Lung (tissue), 12 donors: ENCODE data around the gene SULT4A1. TPM values are rescaled to one million over a fixed set of nuclear protein-coding genes. Genes with fewer than 3 reads are reported as not detected.
A peak's percentile ranks its signal among the peaks of the same experiment; 100 is the strongest.

Experiments used
- ATAC-seq: fragments of 200-7000 bp; cut with Tn5 transposase; one replicate; pipeline ENCODE4 v1.9.1; 2020; ENCODE audit warnings: moderate number of reproducible peaks; ENCODE audit not compliant: insufficient read depth, low FRiP score
- DNase-seq, 3 donors: peaks; one replicate each; pipeline ENCODE4 v3.0.0-alpha.2; 2013 to 2017
- H3K27ac ChIP-seq, 2 donors: one replicate each; pipeline ENCODE4 v1.5.1; 2013; ENCODE audit warnings: mild to moderate bottlenecking in 2 of 2, moderate library complexity in 2 of 2, control low read depth in 1 of 2, inconsistent platforms in 1 of 2, low read depth in 1 of 2, low read length in 1 of 2
- H3K27me3 ChIP-seq, 3 donors: one replicate each; pipeline ENCODE4 v1.5.1; 2013; ENCODE audit warnings: low read length in 2 of 3; ENCODE audit not compliant: control insufficient read depth in 3 of 3, insufficient read depth in 3 of 3
- H3K36me3 ChIP-seq, 4 donors: one replicate each; pipeline ENCODE4 v1.5.1; 2013; ENCODE audit warnings: low read length in 4 of 4, mild to moderate bottlenecking in 1 of 4, moderate library complexity in 1 of 4; ENCODE audit not compliant: control insufficient read depth in 4 of 4, insufficient read depth in 4 of 4
- H3K4me1 ChIP-seq, 5 donors: one replicate each; pipeline ENCODE4 v1.5.1; 2013; ENCODE audit warnings: low read length in 5 of 5, mild to moderate bottlenecking in 2 of 5, moderate library complexity in 1 of 5; ENCODE audit not compliant: control insufficient read depth in 5 of 5, insufficient read depth in 5 of 5
- H3K4me3 ChIP-seq: one replicate; pipeline ENCODE4 v1.5.1; 2013; ENCODE audit warnings: mild to moderate bottlenecking, control low read depth, moderate library complexity
- H3K9ac ChIP-seq, 2 donors: one replicate each; pipeline ENCODE4 v1.5.1; 2013; ENCODE audit warnings: low read length in 2 of 2, control low read depth in 1 of 2; ENCODE audit not compliant: insufficient read depth in 1 of 2
- H3K9me3 ChIP-seq, 4 donors: one replicate each; pipeline ENCODE4 v1.5.1; 2013; ENCODE audit warnings: low read length in 3 of 4, mild to moderate bottlenecking in 1 of 4, moderate library complexity in 1 of 4; ENCODE audit not compliant: control insufficient read depth in 4 of 4, insufficient read depth in 3 of 4
- WGBS, 2 donors: extraction: QIAGEN DNeasy Blood & Tissue Kit; methylation state at CpG; one replicate each; pipeline ENCODE4 v1.1.7; 2013; 5-methylcytosine and 5-hydroxymethylcytosine counted together
- polyA plus RNA-seq, 2 donors: library from polyadenylated mRNA; stranded (reverse); fragments of 200-250 nt; gene quantifications; one replicate each; pipeline ENCODE4 v1.2.1, GENCODE V29; 2013
- total RNA-seq, 2 donors: library from RNA; depleted of rRNA in 1 of 2; stranded (reverse); fragments of >200 nt in 1 of 2; gene quantifications; one replicate each; pipeline ENCODE4 v1.2.1, GENCODE V29; 2014 to 2021
- TF ChIP-seq, protein P1 (sequence below): IDR thresholded peaks from 2 replicates; pipeline ENCODE4 v1.5.1; 2012; ENCODE audit warnings: mild to moderate bottlenecking; ENCODE audit errors: control extremely low read depth, extremely low read depth
- donor health status: control.
- donor health status: control.
- donor health status: Bipolar disorder and iron deficiency.
- donor health status: healthy.
- donor health status: DM: yes; HTN: yes; CAD: no.

Gene SULT4A1
- total and polyA plus RNA-seq, 4 donors = 0.06 to 0.31 (median 0.26) TPM; not detected in 1

DNA sequence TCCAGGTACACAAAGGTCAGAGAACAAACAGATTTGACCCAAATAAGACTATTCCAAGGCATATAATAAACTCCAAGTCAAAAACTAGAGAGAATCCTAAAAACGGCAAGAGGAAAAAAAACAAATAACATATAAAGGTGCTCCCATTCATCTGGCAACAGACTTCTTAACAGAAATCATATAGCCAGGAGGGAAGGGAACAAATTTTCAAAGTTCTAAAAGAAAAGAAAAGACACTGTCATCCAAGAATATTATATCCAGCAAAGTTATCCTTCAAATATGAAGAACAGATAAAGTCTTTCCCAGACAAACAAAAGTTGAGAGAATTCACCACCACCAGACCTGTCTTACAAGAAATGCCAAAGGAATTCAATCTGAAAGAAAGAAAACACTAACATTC lies 61.3 kb downstream of the SULT4A1 start:
- WGBS, 2 donors = 98 to 100% methylated on average over 1 of the region's 1 CpG
- peaks cover 0 to 6% (median 4%) of the 10 kb centered on the region in 4 donors for H3K9me3 ChIP-seq
- no peak overlapping the region for H3K9ac ChIP-seq
- DNase-seq = no peak
- no peak overlapping the region for H3K4me3 ChIP-seq
- TF ChIP-seq, protein P1, sequence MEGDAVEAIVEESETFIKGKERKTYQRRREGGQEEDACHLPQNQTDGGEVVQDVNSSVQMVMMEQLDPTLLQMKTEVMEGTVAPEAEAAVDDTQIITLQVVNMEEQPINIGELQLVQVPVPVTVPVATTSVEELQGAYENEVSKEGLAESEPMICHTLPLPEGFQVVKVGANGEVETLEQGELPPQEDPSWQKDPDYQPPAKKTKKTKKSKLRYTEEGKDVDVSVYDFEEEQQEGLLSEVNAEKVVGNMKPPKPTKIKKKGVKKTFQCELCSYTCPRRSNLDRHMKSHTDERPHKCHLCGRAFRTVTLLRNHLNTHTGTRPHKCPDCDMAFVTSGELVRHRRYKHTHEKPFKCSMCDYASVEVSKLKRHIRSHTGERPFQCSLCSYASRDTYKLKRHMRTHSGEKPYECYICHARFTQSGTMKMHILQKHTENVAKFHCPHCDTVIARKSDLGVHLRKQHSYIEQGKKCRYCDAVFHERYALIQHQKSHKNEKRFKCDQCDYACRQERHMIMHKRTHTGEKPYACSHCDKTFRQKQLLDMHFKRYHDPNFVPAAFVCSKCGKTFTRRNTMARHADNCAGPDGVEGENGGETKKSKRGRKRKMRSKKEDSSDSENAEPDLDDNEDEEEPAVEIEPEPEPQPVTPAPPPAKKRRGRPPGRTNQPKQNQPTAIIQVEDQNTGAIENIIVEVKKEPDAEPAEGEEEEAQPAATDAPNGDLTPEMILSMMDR = no peak
- no peaks in the 10 kb centered on the region for H3K27me3 ChIP-seq
- no peak overlapping the region for H3K27ac ChIP-seq
- H3K4me1 ChIP-seq = no peaks in the 10 kb centered on the region
- no peak for ATAC-seq
- H3K36me3 ChIP-seq = no peaks in the 10 kb centered on the region

DNA sequence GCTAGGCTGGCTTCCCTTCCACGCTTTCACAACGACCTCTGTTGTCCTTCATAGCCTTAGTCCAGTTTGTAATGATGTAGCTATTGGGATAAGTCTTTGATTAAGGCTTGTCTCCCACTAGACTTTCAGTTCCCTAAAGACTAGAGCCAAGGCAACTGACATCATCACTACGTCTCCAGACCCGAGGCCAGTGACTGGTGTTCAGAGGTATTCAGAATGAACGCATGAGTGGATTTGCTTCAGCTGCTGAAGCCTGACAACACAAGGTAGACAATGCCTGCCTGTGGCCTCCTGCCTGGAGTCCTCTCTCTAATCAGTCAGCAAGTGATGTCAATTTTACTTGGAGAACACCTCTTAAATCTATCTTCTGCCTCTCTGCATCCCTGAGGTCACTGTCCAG lies 63.8 kb downstream of the SULT4A1 start:
- Histone ChIP-seq H3K27ac (no peak overlapping the region), H3K27me3 (no peaks in the 10 kb centered on the region), H3K36me3 (no peaks in the 10 kb centered on the region), H3K9ac (no peak overlapping the region), H3K4me1 (no peaks in the 10 kb centered on the region), H3K4me3 (no peak overlapping the region), H3K9me3 (peaks cover 0 to 6% (median 4%) of the 10 kb centered on the region in 4 donors)
- ATAC-seq = no peak
- no peak for DNase-seq
- TF ChIP-seq, protein P1 = no peak
- 75 to 80% methylated on average over 5 of the region's 5 CpGs for whole genome bisulfite sequencing, 2 donors

DNA sequence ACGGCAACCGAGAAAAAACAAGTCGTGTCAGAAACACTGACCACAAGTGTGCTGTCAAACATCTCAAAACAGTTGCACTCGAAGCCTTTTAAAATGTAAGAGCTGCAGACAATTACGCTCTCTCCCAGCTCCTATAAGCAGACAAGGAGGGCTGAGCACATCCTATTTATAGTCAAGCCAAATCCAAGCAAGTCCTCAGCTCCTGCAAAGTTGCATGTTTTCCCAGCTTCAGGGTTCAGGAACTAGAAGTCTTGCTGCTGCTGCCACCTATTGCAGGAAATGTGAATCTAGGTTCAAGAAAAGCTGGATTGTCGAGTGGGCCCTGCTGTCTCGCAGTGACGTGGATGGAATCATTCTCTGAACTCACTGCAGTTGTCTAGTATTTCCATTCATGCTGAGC lies 65.7 kb downstream of the SULT4A1 start:
- no peak overlapping the region for H3K9ac ChIP-seq
- no peak overlapping the region for H3K4me3 ChIP-seq
- H3K36me3 ChIP-seq = peaks cover 0 to 2% (median 0%) of the 10 kb centered on the region in 4 donors
- H3K27ac ChIP-seq = no peak overlapping the region
- H3K9me3 ChIP-seq = peaks cover 0 to 6% (median 2%) of the 10 kb centered on the region in 4 donors
- ATAC-seq (no peak), DNase-seq (peak; percentile 59 to 84 (median 81))
- H3K4me1 ChIP-seq = peaks cover 0 to 1% (median 0%) of the 10 kb centered on the region in 5 donors
- H3K27me3 ChIP-seq = no peaks in the 10 kb centered on the region
- 68 to 69% methylated on average over 8 of the region's 8 CpGs for WGBS, 2 donors
- TF ChIP-seq, protein P1 = no peak

DNA sequence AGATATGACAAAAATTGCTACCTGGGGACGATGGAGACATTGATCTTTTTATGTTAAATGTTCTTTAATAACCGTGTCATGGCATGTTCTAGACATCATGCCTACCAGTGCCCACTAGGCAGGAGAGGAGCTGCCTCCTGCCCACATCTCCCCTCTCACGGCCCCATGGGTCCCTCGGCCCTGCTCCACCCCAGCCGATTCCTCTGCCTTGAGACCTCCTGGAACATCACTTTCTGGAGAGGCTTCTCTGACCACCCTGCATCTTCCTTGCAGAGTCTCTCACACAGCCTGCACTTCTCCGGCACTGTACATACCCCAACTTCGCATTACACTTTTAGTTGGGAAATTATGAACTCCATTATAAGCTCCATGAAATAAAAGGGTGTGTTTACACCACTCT lies 67.0 kb downstream of the SULT4A1 start:
- peaks cover 0 to 2% (median 0%) of the 10 kb centered on the region in 4 donors for H3K36me3 ChIP-seq
- peaks cover 0 to 1% (median 0%) of the 10 kb centered on the region in 5 donors for H3K4me1 ChIP-seq
- no peak overlapping the region for H3K9ac ChIP-seq
- WGBS, 2 donors = 88 to 89% methylated on average over 7 of the region's 7 CpGs
- peaks cover 0 to 2% (median 0%) of the 10 kb centered on the region in 4 donors for H3K9me3 ChIP-seq
- no peaks in the 10 kb centered on the region for H3K27me3 ChIP-seq
- TF ChIP-seq, protein P1 = no peak
- no peak overlapping the region for H3K4me3 ChIP-seq
- DNase-seq = no peak
- H3K27ac ChIP-seq = no peak overlapping the region
- ATAC-seq = no peak
